Smooth muscle cell (in vitro differentiated cells): ENCODE measurements around the gene ZNF284. TPM values are rescaled to one million over a fixed set of nuclear protein-coding genes. Genes with fewer than 3 reads are reported as not detected.

ENCODE experiments used
- DNase-seq: peaks from one replicate; lab custom pipeline; 2025; ENCODE audit not compliant: unreplicated experiment; lab: John Stamatoyannopoulos, UW
- H2AFZ ChIP-seq: fragments of 200-600 bp; sonication (generic); 2 replicates; pipeline ENCODE4 v1.6.0; 2016; ENCODE audit warnings: antibody characterized with exemption, low read depth, mild to moderate bottlenecking
- H3F3A ChIP-seq: fragments of 200-600 bp; sonication (generic); 2 replicates; pipeline ENCODE4 v1.6.0; 2017; ENCODE audit warnings: antibody characterized with exemption, low read depth
- H3K27ac ChIP-seq: fragments of 200-600 bp; sonication (generic); 2 replicates; pipeline ENCODE4 v1.5.1; 2016; ENCODE audit warnings: low read depth, mild to moderate bottlenecking
- H3K27me3 ChIP-seq: fragments of 200-600 bp; sonication (generic); 2 replicates; pipeline ENCODE4 v1.6.1; 2016; ENCODE audit warnings: low read depth, mild to moderate bottlenecking
- H3K36me3 ChIP-seq: fragments of 200-600 bp; sonication (generic); 2 replicates; pipeline ENCODE4 v1.5.1; 2016; ENCODE audit warnings: low read depth
- H3K4me1 ChIP-seq: fragments of 200-600 bp; sonication (generic); 2 replicates; pipeline ENCODE4 v1.5.1; 2016; ENCODE audit warnings: low read depth
- H3K4me2 ChIP-seq: fragments of 200-600 bp; sonication (generic); 2 replicates; pipeline ENCODE4 v1.6.0; 2016; ENCODE audit warnings: mild to moderate bottlenecking
- H3K4me3 ChIP-seq: fragments of 200-600 bp; sonication (generic); 2 replicates; pipeline ENCODE4 v1.5.1; 2016; ENCODE audit warnings: mild to moderate bottlenecking
- H3K79me2 ChIP-seq: fragments of 200-600 bp; sonication (generic); 2 replicates; pipeline ENCODE4 v1.6.0; 2016; ENCODE audit warnings: low read depth, mild to moderate bottlenecking
- H3K9ac ChIP-seq: fragments of 200-600 bp; sonication (generic); 2 replicates; pipeline ENCODE4 v1.6.0; 2016; ENCODE audit warnings: low read depth
- H3K9me3 ChIP-seq: fragments of 200-600 bp; sonication (generic); replicated peaks from 2 replicates; pipeline ENCODE4 v1.5.1; 2016; ENCODE audit warnings: low read depth
- H4K20me1 ChIP-seq: fragments of 200-600 bp; sonication (generic); 2 replicates; pipeline ENCODE4 v1.6.0; 2016; ENCODE audit warnings: low read depth
- WGBS: methylation state at CpG from one replicate; pipeline ENCODE4 v1.1.7; 2016; ENCODE audit warnings: low lambda C conversion rate; 5-methylcytosine and 5-hydroxymethylcytosine counted together
- polyA plus RNA-seq: library from polyadenylated mRNA; unstranded; fragments of >200 nt; fragmentation: Nextera tagmentation; extraction: Ambion mirVana; gene quantifications from 2 replicates; pipeline ENCODE4 v1.2.1, GENCODE V29; 2016
- total RNA-seq: library from RNA; depleted of rRNA; stranded (reverse); fragments of >200 nt; gene quantifications from 2 replicates; pipeline ENCODE4 v1.2.3, GENCODE V29; 2014
- TF ChIP-seq, protein P1 (sequence below): fragments of 200-600 bp; sonication (generic); IDR thresholded peaks from 2 replicates; pipeline ENCODE4 v1.5.1; 2017; ENCODE audit warnings: borderline replicate concordance, mild to moderate bottlenecking, antibody characterized with exemption; ENCODE audit not compliant: insufficient read depth, poor library complexity, severe bottlenecking

The ZNF284 gene
- 2.4 and 3.2 TPM in 2 replicates for total RNA-seq
- 0.91 and 1.3 TPM in 2 replicates for polyA plus RNA-seq

- Histone ChIP-seq H3K9me3 (peaks cover 2% of the 10 kb centered on the region), H3K27ac (peak within 1 kb of the TSS; percentile 25), H3K79me2 (peaks cover 7% of the 10 kb centered on the region), H3K4me3 (peak within 1 kb of the TSS; percentile 62), H3K27me3 (no peaks in the 10 kb centered on the region), H3F3A (no peaks in the 10 kb centered on the region), H3K9ac (peak within 1 kb of the TSS; percentile 34), H3K4me1 (peaks cover 6% of the 10 kb centered on the region), H2AFZ (peak within 1 kb of the TSS; percentile 94), H3K4me2 (peak within 1 kb of the TSS; percentile 83), H4K20me1 (no peaks in the 10 kb centered on the region), H3K36me3 (peaks cover 7% of the 10 kb centered on the region)
- TF ChIP-seq, protein P1, sequence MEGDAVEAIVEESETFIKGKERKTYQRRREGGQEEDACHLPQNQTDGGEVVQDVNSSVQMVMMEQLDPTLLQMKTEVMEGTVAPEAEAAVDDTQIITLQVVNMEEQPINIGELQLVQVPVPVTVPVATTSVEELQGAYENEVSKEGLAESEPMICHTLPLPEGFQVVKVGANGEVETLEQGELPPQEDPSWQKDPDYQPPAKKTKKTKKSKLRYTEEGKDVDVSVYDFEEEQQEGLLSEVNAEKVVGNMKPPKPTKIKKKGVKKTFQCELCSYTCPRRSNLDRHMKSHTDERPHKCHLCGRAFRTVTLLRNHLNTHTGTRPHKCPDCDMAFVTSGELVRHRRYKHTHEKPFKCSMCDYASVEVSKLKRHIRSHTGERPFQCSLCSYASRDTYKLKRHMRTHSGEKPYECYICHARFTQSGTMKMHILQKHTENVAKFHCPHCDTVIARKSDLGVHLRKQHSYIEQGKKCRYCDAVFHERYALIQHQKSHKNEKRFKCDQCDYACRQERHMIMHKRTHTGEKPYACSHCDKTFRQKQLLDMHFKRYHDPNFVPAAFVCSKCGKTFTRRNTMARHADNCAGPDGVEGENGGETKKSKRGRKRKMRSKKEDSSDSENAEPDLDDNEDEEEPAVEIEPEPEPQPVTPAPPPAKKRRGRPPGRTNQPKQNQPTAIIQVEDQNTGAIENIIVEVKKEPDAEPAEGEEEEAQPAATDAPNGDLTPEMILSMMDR, result no peak
- peak; percentile 44 for DNase-seq
- 3% methylated on average over 40 of the region's 40 CpGs for WGBS
Observed at GRCh38 chr19:44071824-44072542, at the start of gene ZNF284. ZNF284 (plus strand) TSS chr19:44072159; CDS start chr19:44076390, 4,231 bp downstream.

DNA sequence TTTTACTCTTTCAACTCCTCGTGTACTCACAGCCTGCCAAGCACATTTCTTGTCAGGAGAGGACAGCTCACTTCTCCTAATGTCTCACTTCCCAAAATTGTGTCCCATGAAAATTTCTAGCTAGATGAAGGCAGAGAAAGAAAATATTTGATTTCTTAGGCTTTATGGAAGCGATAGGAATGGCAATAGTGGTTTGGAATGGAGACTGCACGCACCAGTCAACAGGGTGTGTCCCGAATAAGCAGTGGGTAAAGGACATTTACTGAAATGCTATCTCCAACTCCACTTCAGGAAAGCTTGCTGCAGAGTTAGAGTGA lies 47.1 kb upstream of the ZNF284 start:
- H3K4me3 ChIP-seq, result peak overlapping the region; percentile 96
- H3K36me3 ChIP-seq, result peaks cover 19% of the 10 kb centered on the region
- peak overlapping the region; percentile 92 for H3K9ac ChIP-seq
- no peaks in the 10 kb centered on the region for H3K27me3 ChIP-seq
- no peaks in the 10 kb centered on the region for H4K20me1 ChIP-seq
- no peak for DNase-seq
- H3K4me2 ChIP-seq, result peak overlapping the region; percentile 96
- TF ChIP-seq, protein P1, result no peak
- peaks cover 5% of the 10 kb centered on the region for H3K4me1 ChIP-seq
- no peak overlapping the region for H3K27ac ChIP-seq
- no peaks in the 10 kb centered on the region for H3F3A ChIP-seq
- peaks cover 13% of the 10 kb centered on the region for H3K9me3 ChIP-seq
- 52% methylated on average over 4 of the region's 4 CpGs for WGBS
- H3K79me2 ChIP-seq, result peaks cover 7% of the 10 kb centered on the region
- H2AFZ ChIP-seq, result peak overlapping the region; percentile 98

GRCh38 chr19:44025217-44025936 lies 46.6 kb upstream of the ZNF284 start, which contains the start of gene ZNF222:
ZNF222 (plus strand) TSS chr19:44025379; CDS start chr19:44025437, 58 bp downstream.
- TF ChIP-seq, protein P1, result no peak

More at GRCh38 chr19:44025217-44025936, 46.6 kb upstream of the ZNF284 start, which contains the start of gene ZNF222:
- peak within 1 kb of the TSS; percentile 67 for H3K27ac ChIP-seq
- H2AFZ ChIP-seq, result peak within 1 kb of the TSS; percentile 98
- peaks cover 24% of the 10 kb centered on the region for H3K36me3 ChIP-seq
- H3K27me3 ChIP-seq, result no peaks in the 10 kb centered on the region
- peak within 1 kb of the TSS; percentile 96 for H3K4me3 ChIP-seq
- H4K20me1 ChIP-seq, result no peaks in the 10 kb centered on the region
- peaks cover 18% of the 10 kb centered on the region for H3K9me3 ChIP-seq
- H3K79me2 ChIP-seq, result peaks cover 7% of the 10 kb centered on the region
- H3K4me2 ChIP-seq, result peak within 1 kb of the TSS; percentile 96
- DNase-seq, result peak; percentile 12
- WGBS, result 1% methylated on average over 37 of the region's 37 CpGs
- H3K4me1 ChIP-seq, result peaks cover 5% of the 10 kb centered on the region
- no peaks in the 10 kb centered on the region for H3F3A ChIP-seq
- H3K9ac ChIP-seq, result peak within 1 kb of the TSS; percentile 92
